Measurements from ENCODE around the gene IGLL1. TPM values are rescaled to one million over a fixed set of nuclear protein-coding genes. Genes with fewer than 3 reads are reported as not detected.

IGLL1 gene
- total RNA-seq, 1 donor from 2014 or later, result not detected

- intact Hi-C loops (cut with DNase I), result no loop called here
- Histone ChIP-seq H3K27ac (no peak overlapping the region), H3K27me3 (no peaks in the 10 kb centered on the region), H3K36me3 (no peaks in the 10 kb centered on the region), H3K4me3 (no peak overlapping the region), H3K4me1 (peaks cover 17% of the 10 kb centered on the region), H3K9me3 (no peaks in the 10 kb centered on the region)
- no peak for TF ChIP-seq POLR2AphosphoS5 (IDR thresholded peaks at IDR 0.05; ENCODE audit: insufficient read depth in 1 of 2, low read depth in 1 of 2)
- DNase-seq (ENCODE audit: extremely low spot score in 2 of 2), result no peak
Measured at GRCh38 chr22:23569716-23570115, 10.4 kb downstream of the IGLL1 start.

GRCh38 chr22:23569291-23569690 is 10.8 kb downstream of the IGLL1 start:
- no peak for TF ChIP-seq CTCF (IDR thresholded peaks at IDR 0.05)
- TF ChIP-seq POLR2A (IDR thresholded peaks at IDR 0.05), result no peak
- intact Hi-C loops (cut with DNase I), result no loop called here
- Histone ChIP-seq H3K9me3 (no peaks in the 10 kb centered on the region), H3K36me3 (no peaks in the 10 kb centered on the region), H3K27ac (no peak overlapping the region), H3K4me1 (peaks cover 17% of the 10 kb centered on the region), H3K27me3 (no peaks in the 10 kb centered on the region), H3K4me3 (no peak overlapping the region)
- DNase-seq (ENCODE audit: extremely low spot score in 2 of 2), result no peak

- Histone ChIP-seq H3K27me3 (no peaks in the 10 kb centered on the region), H3K36me3 (no peaks in the 10 kb centered on the region), H3K27ac (no peak overlapping the region), H3K4me3 (peak overlapping the region; percentile 41 to 59), H3K9me3 (no peaks in the 10 kb centered on the region), H3K4me1 (peaks cover 17% of the 10 kb centered on the region)
- no peak for TF ChIP-seq POLR2AphosphoS5 (IDR thresholded peaks at IDR 0.05; ENCODE audit: insufficient read depth in 1 of 2, low read depth in 1 of 2)
- no peak for TF ChIP-seq POLR2A (IDR thresholded peaks at IDR 0.05)
- TF ChIP-seq CTCF (IDR thresholded peaks at IDR 0.05), result no peak
- intact Hi-C loops (cut with DNase I), result no loop called here
- DNase-seq (ENCODE audit: extremely low spot score in 2 of 2), result no peak
Measured at GRCh38 chr22:23566705-23567475, 13.2 kb downstream of the IGLL1 start.

GRCh38 chr22:23565915-23566704 is 14.0 kb downstream of the IGLL1 start:
- H3K36me3 ChIP-seq, result no peaks in the 10 kb centered on the region
- H3K27me3 ChIP-seq, result no peaks in the 10 kb centered on the region
- peaks cover 17% of the 10 kb centered on the region for H3K4me1 ChIP-seq
- intact Hi-C loops (cut with DNase I), result no loop called here
- no peak for TF ChIP-seq CTCF (IDR thresholded peaks at IDR 0.05)
- TF ChIP-seq POLR2A (IDR thresholded peaks at IDR 0.05), result no peak
- TF ChIP-seq POLR2AphosphoS5 (IDR thresholded peaks at IDR 0.05; ENCODE audit: insufficient read depth in 1 of 2, low read depth in 1 of 2), result no peak
- H3K27ac ChIP-seq, result peak overlapping the region; percentile 4
- H3K4me3 ChIP-seq, result peak overlapping the region; percentile 41 to 59
- DNase-seq (ENCODE audit: extremely low spot score in 2 of 2), result no peak
- H3K9me3 ChIP-seq, result no peaks in the 10 kb centered on the region

- Histone ChIP-seq H3K4me1 (peaks cover 17% of the 10 kb centered on the region), H3K4me3 (peak overlapping the region; percentile 41 to 59), H3K36me3 (no peaks in the 10 kb centered on the region), H3K27me3 (no peaks in the 10 kb centered on the region), H3K27ac (no peak overlapping the region), H3K9me3 (no peaks in the 10 kb centered on the region)
- TF ChIP-seq CTCF (IDR thresholded peaks at IDR 0.05) (no peak), POLR2AphosphoS5 (IDR thresholded peaks at IDR 0.05; ENCODE audit: insufficient read depth in 1 of 2, low read depth in 1 of 2) (no peak), POLR2A (IDR thresholded peaks at IDR 0.05) (no peak)
- DNase-seq (ENCODE audit: extremely low spot score in 2 of 2), result no peak
- intact Hi-C loops (cut with DNase I), result no loop called here
Measured at GRCh38 chr22:23565305-23565914, 14.7 kb downstream of the IGLL1 start.

Measured in vagina (tissue), 2 donors.